ENCODE results near the gene CCDC197.

Gene CCDC197

GRCh38 chr14:93955850-93956481 is 41.1 kb upstream of the CCDC197 start:
- H3K36me3 ChIP-seq (ENCODE audit: insufficient read depth, low read length): no peaks in the 10 kb centered on the region
- no peak overlapping the region for H3K9ac ChIP-seq (ENCODE audit: low read depth, low read length)
- H4K20me1 ChIP-seq (ENCODE audit: insufficient read depth, low read length): peaks cover 11% of the 10 kb centered on the region; the same call in 1 of the 2 replicates
- H3K27ac ChIP-seq (ENCODE audit: low read length): no peak overlapping the region
- H3K9me3 ChIP-seq (ENCODE audit: insufficient read depth, low read length, severe bottlenecking): no peaks in the 10 kb centered on the region
- no peak for DNase-seq
- H2AFZ ChIP-seq (ENCODE audit: low read depth, low read length): no peak overlapping the region
- H3K79me2 ChIP-seq (ENCODE audit: insufficient read depth, low read length): no peaks in the 10 kb centered on the region
- H3K4me3 ChIP-seq (ENCODE audit: low read depth in 1 of 2, low read length in 2 of 2): no peak overlapping the region
- no peak overlapping the region for H3K4me2 ChIP-seq (ENCODE audit: insufficient read depth, low read length)
- no peak for TF ChIP-seq EZH2 (IDR thresholded peaks at IDR 0.05; ENCODE audit: borderline replicate concordance, low read depth, low read length, severe bottlenecking)
- no peak for TF ChIP-seq CTCF (IDR thresholded peaks at IDR 0.05; ENCODE audit: borderline replicate concordance, extremely low read depth, low read length, poor library complexity, severe bottlenecking)
- H3K27me3 ChIP-seq (ENCODE audit: insufficient read depth, low read length, poor library complexity): no peaks in the 10 kb centered on the region
- H3K4me1 ChIP-seq (ENCODE audit: insufficient read depth, low read length): no peaks in the 10 kb centered on the region
- ATAC-seq (ENCODE audit: insufficient read depth, low read depth): no peak

- no peak for ATAC-seq (ENCODE audit: insufficient read depth, low read depth)
- H3K4me1 ChIP-seq (ENCODE audit: insufficient read depth, low read length): no peaks in the 10 kb centered on the region
- DNase-seq: no peak
- H3K9ac ChIP-seq (ENCODE audit: low read depth, low read length): no peak overlapping the region
- no peak for TF ChIP-seq CTCF (IDR thresholded peaks at IDR 0.05; ENCODE audit: borderline replicate concordance, extremely low read depth, low read length, poor library complexity, severe bottlenecking)
- TF ChIP-seq EZH2 (IDR thresholded peaks at IDR 0.05; ENCODE audit: borderline replicate concordance, low read depth, low read length, severe bottlenecking): no peak
- H3K9me3 ChIP-seq (ENCODE audit: insufficient read depth, low read length, severe bottlenecking): no peaks in the 10 kb centered on the region
- H2AFZ ChIP-seq (ENCODE audit: low read depth, low read length): no peak overlapping the region
- no peaks in the 10 kb centered on the region for H3K79me2 ChIP-seq (ENCODE audit: insufficient read depth, low read length)
- no peak overlapping the region for H3K4me2 ChIP-seq (ENCODE audit: insufficient read depth, low read length)
- H3K4me3 ChIP-seq (ENCODE audit: low read depth in 1 of 2, low read length in 2 of 2): no peak overlapping the region
- no peaks in the 10 kb centered on the region for H3K36me3 ChIP-seq (ENCODE audit: insufficient read depth, low read length)
- H3K27ac ChIP-seq (ENCODE audit: low read length): no peak overlapping the region
- H4K20me1 ChIP-seq (ENCODE audit: insufficient read depth, low read length): peaks cover 11% of the 10 kb centered on the region; the same call in 1 of the 2 replicates
- H3K27me3 ChIP-seq (ENCODE audit: insufficient read depth, low read length, poor library complexity): no peaks in the 10 kb centered on the region
Measured at GRCh38 chr14:93956514-93957332, 40.4 kb upstream of the CCDC197 start.

- H3K9ac ChIP-seq (ENCODE audit: low read depth, low read length): no peak overlapping the region
- H3K79me2 ChIP-seq (ENCODE audit: insufficient read depth, low read length): no peaks in the 10 kb centered on the region
- no peak overlapping the region for H3K4me3 ChIP-seq (ENCODE audit: low read depth in 1 of 2, low read length in 2 of 2)
- no peaks in the 10 kb centered on the region for H3K9me3 ChIP-seq (ENCODE audit: insufficient read depth, low read length, severe bottlenecking)
- no peak overlapping the region for H2AFZ ChIP-seq (ENCODE audit: low read depth, low read length)
- no peaks in the 10 kb centered on the region for H3K27me3 ChIP-seq (ENCODE audit: insufficient read depth, low read length, poor library complexity)
- TF ChIP-seq EZH2 (IDR thresholded peaks at IDR 0.05; ENCODE audit: borderline replicate concordance, low read depth, low read length, severe bottlenecking): no peak
- no peak for TF ChIP-seq CTCF (IDR thresholded peaks at IDR 0.05; ENCODE audit: borderline replicate concordance, extremely low read depth, low read length, poor library complexity, severe bottlenecking)
- no peaks in the 10 kb centered on the region for H3K4me1 ChIP-seq (ENCODE audit: insufficient read depth, low read length)
- DNase-seq: no peak
- no peak for ATAC-seq (ENCODE audit: insufficient read depth, low read depth)
- no peak overlapping the region for H3K4me2 ChIP-seq (ENCODE audit: insufficient read depth, low read length)
- H3K27ac ChIP-seq (ENCODE audit: low read length): no peak overlapping the region
- H3K36me3 ChIP-seq (ENCODE audit: insufficient read depth, low read length): no peaks in the 10 kb centered on the region
- peaks cover 11% of the 10 kb centered on the region; the same call in 1 of the 2 replicates for H4K20me1 ChIP-seq (ENCODE audit: insufficient read depth, low read length)
Measured at GRCh38 chr14:93957333-93957710, 39.8 kb upstream of the CCDC197 start.

All from DND-41 (cell line).